Omental fat pad (tissue), 4 donors: ENCODE measurements around the gene CGB8. TPM values are rescaled to one million over a fixed set of nuclear protein-coding genes. Genes with fewer than 3 reads are reported as not detected.
A peak's percentile ranks its signal among the peaks of the same experiment; 100 is the strongest.

Source experiments
- ATAC-seq: fragments of 150-250 bp; one replicate; pipeline ENCODE4 v1.9.1; 2016; ENCODE audit warnings: mild to moderate bottlenecking, moderate library complexity; ENCODE audit not compliant: low FRiP score
- DNase-seq: peaks from one replicate; pipeline ENCODE4 v3.0.0-alpha.2; 2019; ENCODE audit warnings: low spot score
- small RNA-seq: library from RNA; depleted of rRNA; stranded (forward); fragments of <200 nt; gene quantifications from one replicate; pipeline ENCODE3, GENCODE V24; 2016
- total RNA-seq, 4 donors: library from RNA; depleted of rRNA; stranded (reverse); fragments of >200 nt; gene quantifications; one replicate each; pipeline ENCODE4 v1.1.0, GENCODE V29; 2016
- TF ChIP-seq, protein P1 (sequence below), 3 donors: fragments of 450-650 bp; IDR thresholded peaks; one replicate each; pipeline ENCODE4 v1.5.1; 2016 to 2017; ENCODE audit warnings: antibody characterized with exemption in 3 of 3, mild to moderate bottlenecking in 3 of 3, moderate library complexity in 2 of 3

CGB8 gene
- total RNA-seq, 4 donors from 2014 or later, result not detected

DNA sequence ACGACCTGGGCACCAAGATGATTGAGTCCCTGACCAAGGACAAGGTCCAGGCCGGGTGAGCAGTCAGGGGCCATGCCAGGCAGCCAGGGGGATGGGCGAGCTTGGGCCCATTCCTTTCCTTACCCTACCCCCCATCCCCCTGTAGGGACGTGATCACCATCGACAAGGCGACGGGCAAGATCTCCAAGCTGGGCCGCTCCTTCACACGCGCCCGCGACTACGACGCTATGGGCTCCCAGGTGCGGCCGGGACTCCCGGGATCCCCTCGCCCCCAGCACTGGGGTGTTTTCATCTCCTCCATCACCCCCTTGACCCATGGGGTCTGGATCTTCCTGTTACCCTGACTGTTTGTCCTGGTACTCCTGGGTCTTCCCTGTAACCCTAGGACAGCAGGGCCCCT lies 39.1 kb downstream of the CGB8 start:
- ATAC-seq (no peak), DNase-seq (no peak)
- TF ChIP-seq, protein P1, sequence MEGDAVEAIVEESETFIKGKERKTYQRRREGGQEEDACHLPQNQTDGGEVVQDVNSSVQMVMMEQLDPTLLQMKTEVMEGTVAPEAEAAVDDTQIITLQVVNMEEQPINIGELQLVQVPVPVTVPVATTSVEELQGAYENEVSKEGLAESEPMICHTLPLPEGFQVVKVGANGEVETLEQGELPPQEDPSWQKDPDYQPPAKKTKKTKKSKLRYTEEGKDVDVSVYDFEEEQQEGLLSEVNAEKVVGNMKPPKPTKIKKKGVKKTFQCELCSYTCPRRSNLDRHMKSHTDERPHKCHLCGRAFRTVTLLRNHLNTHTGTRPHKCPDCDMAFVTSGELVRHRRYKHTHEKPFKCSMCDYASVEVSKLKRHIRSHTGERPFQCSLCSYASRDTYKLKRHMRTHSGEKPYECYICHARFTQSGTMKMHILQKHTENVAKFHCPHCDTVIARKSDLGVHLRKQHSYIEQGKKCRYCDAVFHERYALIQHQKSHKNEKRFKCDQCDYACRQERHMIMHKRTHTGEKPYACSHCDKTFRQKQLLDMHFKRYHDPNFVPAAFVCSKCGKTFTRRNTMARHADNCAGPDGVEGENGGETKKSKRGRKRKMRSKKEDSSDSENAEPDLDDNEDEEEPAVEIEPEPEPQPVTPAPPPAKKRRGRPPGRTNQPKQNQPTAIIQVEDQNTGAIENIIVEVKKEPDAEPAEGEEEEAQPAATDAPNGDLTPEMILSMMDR (IDR thresholded peaks at IDR 0.05), result no peak

GRCh38 chr19:49006905-49007304 lies 42.0 kb downstream of the CGB8 start:
- TF ChIP-seq, protein P1 (IDR thresholded peaks at IDR 0.05), result no peak
- no peak for DNase-seq
- ATAC-seq, result peak; percentile 6

- no peak for ATAC-seq
- no peak for DNase-seq
- TF ChIP-seq, protein P1 (IDR thresholded peaks at IDR 0.05), result no peak
These were observed 43.8 kb downstream of the CGB8 start for GRCh38 chr19:49004964-49005614.

GRCh38 chr19:49004133-49004532 lies 44.8 kb downstream of the CGB8 start:
- TF ChIP-seq, protein P1 (IDR thresholded peaks at IDR 0.05), result no peak
- ATAC-seq, result no peak
- DNase-seq, result no peak

GRCh38 chr19:48999481-49000325 lies 49.2 kb downstream of the CGB8 start:
- no peak for DNase-seq
- TF ChIP-seq, protein P1 (IDR thresholded peaks at IDR 0.05), result no peak
- ATAC-seq, result no peak

- TF ChIP-seq, protein P1 (IDR thresholded peaks at IDR 0.05), result no peak
- DNase-seq (no peak), ATAC-seq (no peak)
These were observed 50.9 kb downstream of the CGB8 start for GRCh38 chr19:48997972-48998371.

Small RNA genes lying within 50 kb of the gene (small RNA-seq; reads per million reads assigned to genes)
- gene MIR6798 (not detected), gene RN7SL708P (not detected)

Other genes with a start within 250 kb of the CGB8 start
- gene BCAT2, start 238.1 kb downstream of the CGB8 start, total RNA-seq, result 10 to 100 TPM; 20.5 to 65.3 (median 37.2) TPM
- gene HSD17B14, start 212.6 kb downstream of the CGB8 start, total RNA-seq, result 10 to 100 TPM; 11.0 to 19.3 (median 13.0) TPM
- gene PLEKHA4, start 180.5 kb downstream of the CGB8 start, total RNA-seq, result 10 to 100 TPM in 3 of 4 donors, 1 to 10 TPM in 1; 7.3 to 18.7 (median 14.9) TPM
- gene PPP1R15A, start 176.7 kb downstream of the CGB8 start, total RNA-seq, result 100 to 1,000 TPM; 105 to 282 (median 176) TPM
- not detected for gene TULP2, start 150.4 kb downstream of the CGB8 start, total RNA-seq
- gene NUCB1, start 148.8 kb downstream of the CGB8 start, total RNA-seq, result 100 to 1,000 TPM; 197 to 280 (median 253) TPM
- not detected for gene DHDH, start 115.4 kb downstream of the CGB8 start, total RNA-seq
- gene BAX, start 94.2 kb downstream of the CGB8 start, total RNA-seq, result 10 to 100 TPM; 26.4 to 64.2 (median 37.3) TPM
- 1,000 to 10,000 TPM; 6,104 to 9,580 (median 8,850) TPM for gene FTL, start 83.8 kb downstream of the CGB8 start, total RNA-seq
- gene GYS1, start 55.8 kb downstream of the CGB8 start, total RNA-seq, result 10 to 100 TPM; 34.3 to 41.0 (median 38.8) TPM
- 10 to 100 TPM; 66.3 to 83.9 (median 72.4) TPM for gene RUVBL2, start 55.2 kb downstream of the CGB8 start, total RNA-seq
- not detected for gene LHB, start 32.0 kb downstream of the CGB8 start, total RNA-seq
- not detected for gene CGB3, start 24.8 kb downstream of the CGB8 start, total RNA-seq
- not detected for gene CGB2, start 17.2 kb downstream of the CGB8 start, total RNA-seq
- gene CGB1, start 12.2 kb downstream of the CGB8 start, total RNA-seq, result not detected
- gene CGB5, start 5.3 kb downstream of the CGB8 start, total RNA-seq, result not detected
- gene CGB7, start 8.6 kb upstream of the CGB8 start, total RNA-seq, result not detected
- under 1 TPM in 1 of 4 donors, not detected in 3; 0.84 TPM for gene NTF4, start 15.7 kb upstream of the CGB8 start, total RNA-seq
- not detected for gene KCNA7, start 23.6 kb upstream of the CGB8 start, total RNA-seq
- gene SNRNP70, start 36.3 kb upstream of the CGB8 start, total RNA-seq, result 100 to 1,000 TPM; 132 to 314 (median 207) TPM
- gene LIN7B, start 65.3 kb upstream of the CGB8 start, total RNA-seq, result 1 to 10 TPM in 3 of 4 donors, not detected in 1; 3.7 to 9.0 (median 3.9) TPM
- 1 to 10 TPM; 1.6 to 3.5 (median 2.9) TPM for gene C19orf73, start 70.0 kb upstream of the CGB8 start, total RNA-seq
- gene PPFIA3, start 70.4 kb upstream of the CGB8 start, total RNA-seq, result 10 to 100 TPM in 1 of 4 donors, 1 to 10 TPM in 3; 1.6 to 11.2 (median 4.1) TPM
- gene HRC, start 106.3 kb upstream of the CGB8 start, total RNA-seq, result 10 to 100 TPM in 1 of 4 donors, 1 to 10 TPM in 1, under 1 TPM in 2; 0.74 to 13.1 (median 1.7) TPM
- gene TRPM4, start 108.7 kb upstream of the CGB8 start, total RNA-seq, result 10 to 100 TPM in 2 of 4 donors, 1 to 10 TPM in 2; 7.2 to 26.0 (median 10.6) TPM